SJSA1 (cell line): ENCODE measurements around the gene PBX3. TPM values are rescaled to one million over a fixed set of nuclear protein-coding genes. Genes with fewer than 3 reads are reported as not detected.

Experiments
- DNase-seq, 2 experiments: peaks; one replicate each; pipeline ENCODE4 v3.0.0-alpha.2; 2015 to 2020; ENCODE audit warnings: low spot score in 2 of 2, low read depth in 1 of 2
- H3K27ac ChIP-seq: fragments of 250-450 bp; sonication (Bioruptor Pico); 2 replicates; pipeline ENCODE4 v1.5.1; 2020; ENCODE audit warnings: mild to moderate bottlenecking, moderate library complexity
- H3K27me3 ChIP-seq: fragments of 250-450 bp; sonication (Bioruptor Pico); replicated peaks from 2 replicates; pipeline ENCODE4 v1.5.1; 2020; ENCODE audit warnings: mild to moderate bottlenecking, moderate library complexity
- H3K36me3 ChIP-seq: fragments of 250-450 bp; sonication (Bioruptor Pico); 2 replicates; pipeline ENCODE4 v1.5.1; 2020; ENCODE audit warnings: mild to moderate bottlenecking
- H3K4me1 ChIP-seq: fragments of 250-450 bp; sonication (Bioruptor Pico); replicated peaks from 2 replicates; pipeline ENCODE4 v1.6.1; 2021; ENCODE audit warnings: mild to moderate bottlenecking
- H3K4me3 ChIP-seq: fragments of 250-450 bp; sonication (Bioruptor Pico); 2 replicates; pipeline ENCODE4 v1.5.1; 2020; ENCODE audit warnings: mild to moderate bottlenecking
- H3K9me3 ChIP-seq: fragments of 250-450 bp; sonication (Bioruptor Pico); replicated peaks from 2 replicates; pipeline ENCODE4 v1.5.1; 2020; ENCODE audit warnings: mild to moderate bottlenecking
- total RNA-seq: library from RNA; depleted of rRNA; stranded (reverse); fragments of >200 nt; shearing (Covaris generic); gene quantifications from 2 replicates; pipeline ENCODE4 v1.2.3, GENCODE V29; 2014

The PBX3 gene
- total RNA-seq, 1 experiment from 2014 or later = 15.1 TPM

DNA sequence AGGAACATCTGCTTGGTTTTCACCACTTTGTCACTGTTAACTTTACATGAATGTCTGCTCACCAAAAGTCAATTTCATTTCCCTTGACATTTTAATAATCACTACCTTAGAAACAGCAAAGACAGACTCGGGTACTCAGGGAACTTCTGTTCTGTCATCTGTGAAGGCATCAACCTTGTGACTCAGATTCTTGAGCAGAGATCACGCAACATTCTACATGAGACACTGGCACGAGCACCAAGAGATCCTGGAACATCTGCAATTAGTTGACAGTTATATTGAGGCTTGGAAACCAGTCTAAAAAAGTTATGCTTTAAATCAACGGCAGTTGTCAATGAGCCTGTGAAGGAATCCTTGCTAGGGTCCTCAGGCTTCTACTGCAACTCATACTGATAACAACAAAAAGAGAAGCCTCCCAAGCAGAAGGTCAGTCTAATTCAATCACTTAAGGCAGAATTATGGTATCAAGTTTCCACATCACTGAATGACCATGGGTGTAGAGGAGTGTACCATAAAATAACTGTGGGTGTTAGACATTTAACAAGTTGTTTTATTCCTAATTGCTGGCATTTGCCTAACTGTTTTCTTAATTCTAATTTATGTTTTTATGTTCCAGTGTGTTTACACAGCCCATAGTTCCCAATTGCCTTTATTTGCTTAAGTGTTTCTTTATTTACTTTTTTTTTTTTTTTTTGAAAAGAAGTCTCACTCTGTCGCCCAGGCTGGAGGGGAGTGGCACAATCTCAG lies 3.3 kb upstream of the PBX3 start:
- Histone ChIP-seq H3K9me3 (no peaks in the 10 kb centered on the region), H3K27ac (no peak overlapping the region), H3K36me3 (peaks cover 3% of the 10 kb centered on the region; the same call in 1 of the 2 replicates), H3K4me1 (peaks cover 30% of the 10 kb centered on the region), H3K4me3 (no peak overlapping the region), H3K27me3 (no peaks in the 10 kb centered on the region)
- no peak for DNase-seq

DNA sequence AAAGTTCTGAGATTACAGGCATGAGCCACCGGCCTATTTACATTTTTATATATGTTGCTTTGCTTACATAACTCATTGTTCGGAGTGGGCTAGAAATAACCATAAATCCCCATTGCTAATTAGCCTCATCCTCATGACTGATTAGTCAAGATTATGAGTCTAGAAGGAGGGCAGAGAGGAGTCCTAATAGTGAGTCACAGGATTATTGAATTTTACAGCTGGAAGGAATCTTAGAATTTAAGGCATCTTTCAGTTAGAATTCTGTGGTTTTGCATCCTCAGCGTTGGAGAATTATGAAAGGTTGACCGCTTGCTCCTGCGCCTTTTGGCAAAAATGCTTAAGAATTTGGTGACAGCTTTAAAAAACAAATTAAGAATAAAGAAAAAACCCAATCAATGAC lies 2.6 kb upstream of the PBX3 start:
- Histone ChIP-seq H3K4me3 (no peak overlapping the region), H3K27me3 (no peaks in the 10 kb centered on the region), H3K9me3 (no peaks in the 10 kb centered on the region), H3K4me1 (peaks cover 30% of the 10 kb centered on the region), H3K36me3 (peaks cover 3% of the 10 kb centered on the region; the same call in 1 of the 2 replicates), H3K27ac (peak overlapping the region; percentile 74)
- peak in 1 of 2 experiments; percentile 31 for DNase-seq

- no peaks in the 10 kb centered on the region for H3K9me3 ChIP-seq
- DNase-seq = no peak
- peak overlapping the region; percentile 74 for H3K27ac ChIP-seq
- H3K4me3 ChIP-seq = no peak overlapping the region
- H3K27me3 ChIP-seq = no peaks in the 10 kb centered on the region
- H3K36me3 ChIP-seq = peaks cover 6% of the 10 kb centered on the region; the same call in 1 of the 2 replicates
- peaks cover 30% of the 10 kb centered on the region for H3K4me1 ChIP-seq
Observed at GRCh38 chr9:125745018-125745417, 2.2 kb upstream of the PBX3 start.

GRCh38 chr9:125745682-125746016 lies 1.5 kb upstream of the PBX3 start:
- no peaks in the 10 kb centered on the region for H3K9me3 ChIP-seq
- no peaks in the 10 kb centered on the region for H3K27me3 ChIP-seq
- peak overlapping the region; percentile 66 for H3K4me3 ChIP-seq
- no peak for DNase-seq
- H3K27ac ChIP-seq = peak overlapping the region; percentile 74
- peaks cover 9% of the 10 kb centered on the region; the same call in 1 of the 2 replicates for H3K36me3 ChIP-seq
- H3K4me1 ChIP-seq = peaks cover 30% of the 10 kb centered on the region

DNA sequence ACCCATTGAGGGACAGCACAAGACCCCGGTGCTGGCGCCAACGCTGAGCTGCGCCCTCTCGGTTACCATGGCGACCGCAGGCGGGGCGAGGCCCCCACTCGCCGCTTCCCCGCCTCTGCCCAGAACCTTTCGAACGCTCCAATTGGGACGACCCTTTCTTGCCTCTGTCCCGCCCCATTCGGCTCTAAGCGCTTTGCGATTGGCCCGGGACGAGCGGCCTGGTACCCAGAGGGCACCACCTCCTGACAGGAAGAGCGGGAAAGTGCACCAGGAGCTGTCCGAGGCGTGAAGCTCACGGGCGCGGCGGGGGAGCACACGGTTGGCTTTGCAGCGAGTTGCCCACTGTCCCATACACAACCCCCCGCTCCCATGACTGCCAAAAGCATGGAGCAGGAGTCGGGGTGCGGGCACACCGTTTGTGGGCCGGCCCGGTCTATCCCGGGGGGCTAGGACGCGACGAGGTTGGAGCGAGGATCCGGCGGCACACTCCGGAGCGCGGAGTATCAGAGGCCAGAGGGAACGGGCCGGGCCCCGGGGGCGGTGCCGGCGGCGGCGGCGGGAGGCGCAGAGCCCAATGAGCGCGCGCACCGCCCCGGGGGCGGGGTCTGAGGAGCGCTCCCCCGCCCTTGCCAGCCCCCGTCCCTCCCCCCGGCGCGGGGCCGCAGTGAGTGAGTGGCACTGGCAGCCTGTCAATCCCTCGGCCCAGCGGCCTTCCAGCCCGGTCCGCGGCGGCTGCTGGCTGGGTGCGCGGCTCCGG lies 978 bp upstream of the PBX3 start:
- peak overlapping the region; percentile 74 for H3K27ac ChIP-seq
- DNase-seq = peak; percentile 95 to 97
- H3K27me3 ChIP-seq = no peaks in the 10 kb centered on the region
- H3K36me3 ChIP-seq = peaks cover 9% of the 10 kb centered on the region; the same call in 1 of the 2 replicates
- H3K4me1 ChIP-seq = peaks cover 30% of the 10 kb centered on the region
- no peaks in the 10 kb centered on the region for H3K9me3 ChIP-seq
- H3K4me3 ChIP-seq = peak overlapping the region; percentile 66

- DNase-seq = no peak
- Histone ChIP-seq H3K4me3 (peak overlapping the region; percentile 66), H3K27me3 (no peaks in the 10 kb centered on the region), H3K36me3 (peaks cover 9% of the 10 kb centered on the region; the same call in 1 of the 2 replicates), H3K27ac (no peak overlapping the region), H3K9me3 (no peaks in the 10 kb centered on the region), H3K4me1 (peaks cover 30% of the 10 kb centered on the region)
Observed at GRCh38 chr9:125746774-125747052, 460 bp upstream of the PBX3 start.

GRCh38 chr9:125747765-125748445 lies 732 bp downstream of the PBX3 start:
- Histone ChIP-seq H3K36me3 (peaks cover 9% of the 10 kb centered on the region; the same call in 1 of the 2 replicates), H3K9me3 (no peaks in the 10 kb centered on the region), H3K4me3 (peak overlapping the region; percentile 66), H3K27ac (no peak overlapping the region), H3K4me1 (peaks cover 30% of the 10 kb centered on the region), H3K27me3 (no peaks in the 10 kb centered on the region)
- peak in 1 of 2 experiments; percentile 15 for DNase-seq

GRCh38 chr9:125748446-125749099 lies 1.4 kb downstream of the PBX3 start:
- Histone ChIP-seq H3K4me1 (peaks cover 30% of the 10 kb centered on the region), H3K27me3 (no peaks in the 10 kb centered on the region), H3K36me3 (peaks cover 9% of the 10 kb centered on the region; the same call in 1 of the 2 replicates), H3K4me3 (peak overlapping the region; percentile 66), H3K27ac (no peak overlapping the region), H3K9me3 (no peaks in the 10 kb centered on the region)
- DNase-seq = no peak

DNA sequence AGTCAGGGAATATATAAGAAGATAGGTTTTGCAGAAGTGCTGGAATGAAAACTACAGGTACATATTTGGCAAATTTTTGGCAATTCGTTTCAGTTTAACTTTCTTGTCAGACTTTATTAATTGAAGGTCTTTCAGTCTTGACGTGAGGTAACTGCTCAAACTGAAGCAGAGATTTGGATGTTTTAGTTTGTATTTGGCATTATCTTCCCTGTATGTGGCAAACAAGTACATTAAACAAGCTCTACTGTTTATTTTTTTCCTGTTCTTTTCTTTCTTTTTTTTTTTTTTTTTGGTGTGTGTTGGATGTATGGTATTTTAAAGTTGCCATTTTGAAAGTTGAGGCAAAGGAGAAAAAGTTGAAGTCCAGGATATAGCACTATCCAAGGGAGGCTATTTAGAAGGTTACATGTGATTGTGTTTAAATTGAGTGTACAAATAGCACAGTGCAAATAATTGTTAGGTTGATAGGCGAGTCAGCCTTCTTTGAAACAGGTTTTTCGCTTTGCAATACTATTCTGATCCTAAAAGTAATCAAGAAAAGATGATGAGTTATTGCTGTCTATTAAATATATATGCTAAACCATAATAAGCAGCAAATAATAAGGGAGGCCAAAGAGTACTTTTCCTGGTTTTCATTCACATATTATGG lies 2.2 kb downstream of the PBX3 start:
- Histone ChIP-seq H3K9me3 (no peaks in the 10 kb centered on the region), H3K4me1 (peaks cover 28% of the 10 kb centered on the region), H3K27me3 (no peaks in the 10 kb centered on the region), H3K27ac (no peak overlapping the region), H3K36me3 (peaks cover 9% of the 10 kb centered on the region; the same call in 1 of the 2 replicates), H3K4me3 (no peak overlapping the region)
- DNase-seq = no peak

DNA sequence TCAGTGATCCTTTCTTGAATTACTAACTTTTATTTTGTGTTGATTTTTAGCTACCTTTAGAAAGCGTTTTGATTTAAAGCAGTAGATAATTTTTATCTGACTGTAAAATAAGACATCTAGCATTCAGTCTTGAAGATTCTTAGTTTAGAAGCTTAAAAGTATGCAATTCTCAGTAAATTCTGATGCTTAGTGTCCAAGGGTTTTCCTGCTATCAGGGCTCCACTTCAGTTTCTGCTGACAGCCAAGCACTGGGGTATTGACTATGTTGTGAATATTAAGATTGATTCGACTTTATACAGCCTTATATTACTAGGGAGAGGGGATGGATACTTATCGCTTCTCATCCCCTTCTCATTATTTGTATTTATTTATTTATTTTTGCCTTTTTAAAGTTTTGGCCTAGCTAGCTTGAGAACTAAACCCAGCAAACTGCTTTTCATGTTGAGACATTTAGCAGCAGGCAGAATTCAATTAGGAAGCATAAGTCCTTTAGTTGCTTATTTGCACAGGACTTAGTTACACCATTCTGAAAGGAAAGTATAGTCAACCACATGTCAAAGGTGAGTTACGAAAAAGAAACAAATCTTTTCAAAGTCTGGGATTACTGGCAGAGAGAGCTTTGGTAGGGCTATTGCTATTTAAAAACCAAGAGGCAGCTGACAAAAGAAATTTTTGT lies 2.9 kb downstream of the PBX3 start:
- H3K27me3 ChIP-seq = no peaks in the 10 kb centered on the region
- peaks cover 9% of the 10 kb centered on the region; the same call in 1 of the 2 replicates for H3K36me3 ChIP-seq
- H3K4me1 ChIP-seq = peaks cover 21% of the 10 kb centered on the region
- H3K4me3 ChIP-seq = no peak overlapping the region
- DNase-seq = no peak
- H3K9me3 ChIP-seq = no peaks in the 10 kb centered on the region
- no peak overlapping the region for H3K27ac ChIP-seq

DNA sequence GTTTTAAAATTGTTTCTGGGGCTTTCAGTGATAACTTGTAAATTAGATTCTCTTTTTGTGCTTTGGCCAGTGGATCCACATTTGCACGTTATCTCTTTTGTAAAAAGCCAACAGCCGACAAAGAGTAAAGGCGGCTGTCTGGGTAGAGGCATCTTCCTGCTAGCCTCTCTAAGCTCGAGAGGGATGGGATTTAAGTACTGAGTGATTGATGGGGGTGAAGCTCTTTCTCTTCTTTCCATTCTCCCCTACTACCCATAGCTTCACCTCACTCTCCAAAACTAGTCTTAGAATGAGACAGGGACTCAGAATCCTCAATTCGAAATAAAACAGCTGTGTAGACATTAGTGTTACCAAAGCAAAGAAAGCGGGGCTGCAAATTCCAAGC lies 3.4 kb downstream of the PBX3 start:
- Histone ChIP-seq H3K4me1 (peaks cover 16% of the 10 kb centered on the region), H3K27me3 (no peaks in the 10 kb centered on the region), H3K36me3 (peaks cover 9% of the 10 kb centered on the region; the same call in 1 of the 2 replicates), H3K4me3 (no peak overlapping the region), H3K9me3 (no peaks in the 10 kb centered on the region), H3K27ac (no peak overlapping the region)
- no peak for DNase-seq

GRCh38 chr9:125752070-125752628 lies 5.0 kb downstream of the PBX3 start:
- Histone ChIP-seq H3K27me3 (no peaks in the 10 kb centered on the region), H3K9me3 (no peaks in the 10 kb centered on the region), H3K27ac (no peak overlapping the region), H3K36me3 (peaks cover 9% of the 10 kb centered on the region; the same call in 1 of the 2 replicates), H3K4me3 (no peak overlapping the region), H3K4me1 (peaks cover 8% of the 10 kb centered on the region)
- DNase-seq = no peak
